NCI-H1105 (cell line): ENCODE measurements around the gene ACSM6.

Source experiments
- DNase-seq: peaks from one replicate; lab custom pipeline; 2025; lab: John Stamatoyannopoulos, UW

ACSM6 gene

GRCh38 chr10:95246582-95247051 is 52.6 kb downstream of the ACSM6 start:
- DNase-seq = peak; percentile 37

- DNase-seq = no peak
These were observed 53.3 kb downstream of the ACSM6 start for GRCh38 chr10:95247200-95247880.

- no peak for DNase-seq
These were observed 54.0 kb downstream of the ACSM6 start for GRCh38 chr10:95247881-95248583.

GRCh38 chr10:95248989-95249388 is 55.0 kb downstream of the ACSM6 start:
- no peak for DNase-seq

GRCh38 chr10:95249467-95249866 is 55.4 kb downstream of the ACSM6 start:
- no peak for DNase-seq

- DNase-seq = no peak
These were observed 56.8 kb downstream of the ACSM6 start for GRCh38 chr10:95250856-95251255.

GRCh38 chr10:95253007-95253406 is 59.0 kb downstream of the ACSM6 start:
- no peak for DNase-seq

GRCh38 chr10:95253686-95254085 is 59.6 kb downstream of the ACSM6 start:
- no peak for DNase-seq

- DNase-seq = no peak
These were observed 60.6 kb downstream of the ACSM6 start for GRCh38 chr10:95254629-95255028.

GRCh38 chr10:95256268-95256667 is 62.2 kb downstream of the ACSM6 start:
- no peak for DNase-seq

GRCh38 chr10:95257849-95258248 is 63.8 kb downstream of the ACSM6 start:
- DNase-seq = no peak

GRCh38 chr10:95260397-95260881 is 66.4 kb downstream of the ACSM6 start:
- DNase-seq = no peak

GRCh38 chr10:95260909-95261552 is 67.0 kb downstream of the ACSM6 start:
- DNase-seq = no peak

GRCh38 chr10:95261926-95262325 is 67.9 kb downstream of the ACSM6 start:
- no peak for DNase-seq

- no peak for DNase-seq
These were observed 68.9 kb downstream of the ACSM6 start for GRCh38 chr10:95262763-95263518.

- DNase-seq = no peak
These were observed 69.8 kb downstream of the ACSM6 start for GRCh38 chr10:95263864-95264226.

- no peak for DNase-seq
These were observed 70.4 kb downstream of the ACSM6 start for GRCh38 chr10:95264227-95265051.

GRCh38 chr10:95265572-95265971 is 71.5 kb downstream of the ACSM6 start:
- no peak for DNase-seq

- no peak for DNase-seq
These were observed 72.6 kb downstream of the ACSM6 start for GRCh38 chr10:95266674-95267095.

- no peak for DNase-seq
These were observed 73.2 kb downstream of the ACSM6 start for GRCh38 chr10:95267251-95267650.

GRCh38 chr10:95268438-95268837 is 74.4 kb downstream of the ACSM6 start:
- no peak for DNase-seq
